Hematopoietic multipotent progenitor cell treated with erythropoietin and hydrocortisone succinate and interleukin-3 and kit ligand, for 8 days (in vitro differentiated cells): ENCODE data around the gene SLC38A11.
"Not testable (repeated sequence)": the region's sequence is repeated elsewhere in the genome, so short reads cannot be mapped to it uniquely, and the experiment has no call there.

Experiments used
- DNase-seq: peaks from one replicate; pipeline ENCODE4 v3.0.0-alpha.2; 2015

Gene SLC38A11

GRCh38 chr2:164875334-164876205 lies 79.8 kb downstream of the SLC38A11 start:
- DNase-seq = no peak

GRCh38 chr2:164873210-164873908 lies 82.0 kb downstream of the SLC38A11 start:
- DNase-seq = no peak

GRCh38 chr2:164871404-164871803 lies 83.9 kb downstream of the SLC38A11 start:
- DNase-seq = no peak

- no peak for DNase-seq
Observed at GRCh38 chr2:164869420-164869772, 85.9 kb downstream of the SLC38A11 start.

- no peak for DNase-seq
Observed at GRCh38 chr2:164868563-164869419, 86.5 kb downstream of the SLC38A11 start.

- DNase-seq = no peak
Observed at GRCh38 chr2:164867779-164868397, 87.4 kb downstream of the SLC38A11 start.

- DNase-seq = not testable (repeated sequence)
Observed at GRCh38 chr2:164866381-164866780, 88.9 kb downstream of the SLC38A11 start.

- no peak for DNase-seq
Observed at GRCh38 chr2:164860694-164861042, 94.7 kb downstream of the SLC38A11 start.

- DNase-seq = not testable (repeated sequence)
Observed at GRCh38 chr2:164859906-164860693, 95.2 kb downstream of the SLC38A11 start.

GRCh38 chr2:164859251-164859818 lies 96.0 kb downstream of the SLC38A11 start:
- DNase-seq = no peak

- no peak for DNase-seq
Observed at GRCh38 chr2:164852086-164852485, 103.2 kb downstream of the SLC38A11 start.

GRCh38 chr2:164850235-164850634 lies 105.1 kb downstream of the SLC38A11 start:
- DNase-seq = no peak

GRCh38 chr2:164849506-164849905 lies 105.8 kb downstream of the SLC38A11 start:
- no peak for DNase-seq

GRCh38 chr2:164847981-164848741 lies 107.2 kb downstream of the SLC38A11 start:
- no peak for DNase-seq

GRCh38 chr2:164847291-164847690 lies 108.0 kb downstream of the SLC38A11 start:
- DNase-seq = no peak

GRCh38 chr2:164846276-164846675 lies 109.0 kb downstream of the SLC38A11 start:
- DNase-seq = no peak
